ENCODE measurements around the gene TRPM3.
A peak's percentile ranks its signal among the peaks of the same experiment; 100 is the strongest.

The TRPM3 gene

GRCh38 chr9:70941191-70941590, 180.2 kb downstream of the TRPM3 start:
- no peak for DNase-seq

GRCh38 chr9:70940605-70941004, 180.8 kb downstream of the TRPM3 start:
- no peak for DNase-seq

- DNase-seq = no peak
These were observed 184.9 kb downstream of the TRPM3 start for GRCh38 chr9:70936536-70936935.

- no peak for DNase-seq
These were observed 185.6 kb downstream of the TRPM3 start for GRCh38 chr9:70935856-70936255.

GRCh38 chr9:70934642-70935041, 186.8 kb downstream of the TRPM3 start:
- no peak for DNase-seq

GRCh38 chr9:70933321-70933720, 188.1 kb downstream of the TRPM3 start:
- DNase-seq = no peak

- no peak for DNase-seq
These were observed 189.3 kb downstream of the TRPM3 start for GRCh38 chr9:70932097-70932496.

GRCh38 chr9:70927530-70927929, 193.9 kb downstream of the TRPM3 start:
- DNase-seq = no peak

- DNase-seq = peak; percentile 7
These were observed 196.4 kb downstream of the TRPM3 start for GRCh38 chr9:70924895-70925547.

- DNase-seq = no peak
These were observed 197.0 kb downstream of the TRPM3 start for GRCh38 chr9:70924380-70924779.

- no peak for DNase-seq
These were observed 197.5 kb downstream of the TRPM3 start for GRCh38 chr9:70923961-70924360.

- no peak for DNase-seq
These were observed 200.3 kb downstream of the TRPM3 start for GRCh38 chr9:70921136-70921535.

- no peak for DNase-seq
These were observed 204.1 kb downstream of the TRPM3 start for GRCh38 chr9:70917277-70917676.

- no peak for DNase-seq
These were observed 209.6 kb downstream of the TRPM3 start for GRCh38 chr9:70911791-70912190.

GRCh38 chr9:70910598-70910997, 210.8 kb downstream of the TRPM3 start:
- no peak for DNase-seq

- DNase-seq = no peak
These were observed 218.7 kb downstream of the TRPM3 start for GRCh38 chr9:70902692-70903131.

- DNase-seq = no peak
These were observed 219.2 kb downstream of the TRPM3 start for GRCh38 chr9:70902171-70902570.

GRCh38 chr9:70901746-70902145, 219.7 kb downstream of the TRPM3 start:
- no peak for DNase-seq

GRCh38 chr9:70901013-70901412, 220.4 kb downstream of the TRPM3 start:
- DNase-seq = no peak

- DNase-seq = no peak
These were observed 227.8 kb downstream of the TRPM3 start for GRCh38 chr9:70893580-70894122.

- no peak for DNase-seq
These were observed 232.9 kb downstream of the TRPM3 start for GRCh38 chr9:70888471-70888870.

- DNase-seq = no peak
These were observed 233.6 kb downstream of the TRPM3 start for GRCh38 chr9:70887826-70888225.

- no peak for DNase-seq
These were observed 237.2 kb downstream of the TRPM3 start for GRCh38 chr9:70883963-70884793.

- no peak for DNase-seq
These were observed 238.4 kb downstream of the TRPM3 start for GRCh38 chr9:70883056-70883455.

Data from DMS153 (cell line).